ENCODE measurements around the gene LYL1.

DNA sequence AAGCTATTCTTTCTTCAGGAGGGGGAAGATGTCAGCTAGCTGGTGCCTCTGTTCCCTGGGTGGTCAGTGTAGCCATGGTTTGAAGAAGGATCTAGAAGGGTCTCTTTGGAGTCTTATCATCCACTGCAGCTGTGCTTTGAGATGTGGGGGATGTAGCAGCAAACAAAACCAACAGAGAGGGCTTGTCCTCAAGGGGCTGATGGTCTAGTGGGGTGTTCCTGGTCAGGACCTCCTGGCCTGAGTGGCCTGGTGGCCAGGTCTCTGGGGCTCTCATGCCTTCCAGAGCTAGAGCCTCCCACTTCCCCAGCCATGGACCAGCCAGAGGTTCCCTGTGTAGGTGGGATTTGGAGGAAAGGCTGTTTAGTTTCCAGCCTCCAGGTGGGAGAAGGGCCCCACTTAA lies 40.3 kb downstream of the LYL1 start:
- TF ChIP-seq, protein P1, sequence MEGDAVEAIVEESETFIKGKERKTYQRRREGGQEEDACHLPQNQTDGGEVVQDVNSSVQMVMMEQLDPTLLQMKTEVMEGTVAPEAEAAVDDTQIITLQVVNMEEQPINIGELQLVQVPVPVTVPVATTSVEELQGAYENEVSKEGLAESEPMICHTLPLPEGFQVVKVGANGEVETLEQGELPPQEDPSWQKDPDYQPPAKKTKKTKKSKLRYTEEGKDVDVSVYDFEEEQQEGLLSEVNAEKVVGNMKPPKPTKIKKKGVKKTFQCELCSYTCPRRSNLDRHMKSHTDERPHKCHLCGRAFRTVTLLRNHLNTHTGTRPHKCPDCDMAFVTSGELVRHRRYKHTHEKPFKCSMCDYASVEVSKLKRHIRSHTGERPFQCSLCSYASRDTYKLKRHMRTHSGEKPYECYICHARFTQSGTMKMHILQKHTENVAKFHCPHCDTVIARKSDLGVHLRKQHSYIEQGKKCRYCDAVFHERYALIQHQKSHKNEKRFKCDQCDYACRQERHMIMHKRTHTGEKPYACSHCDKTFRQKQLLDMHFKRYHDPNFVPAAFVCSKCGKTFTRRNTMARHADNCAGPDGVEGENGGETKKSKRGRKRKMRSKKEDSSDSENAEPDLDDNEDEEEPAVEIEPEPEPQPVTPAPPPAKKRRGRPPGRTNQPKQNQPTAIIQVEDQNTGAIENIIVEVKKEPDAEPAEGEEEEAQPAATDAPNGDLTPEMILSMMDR (IDR thresholded peaks at IDR 0.05), result no peak
- no peak for TF ChIP-seq POLR2AphosphoS5 (IDR thresholded peaks at IDR 0.05; ENCODE audit: low read depth, low read length)
- TF ChIP-seq, protein P2, sequence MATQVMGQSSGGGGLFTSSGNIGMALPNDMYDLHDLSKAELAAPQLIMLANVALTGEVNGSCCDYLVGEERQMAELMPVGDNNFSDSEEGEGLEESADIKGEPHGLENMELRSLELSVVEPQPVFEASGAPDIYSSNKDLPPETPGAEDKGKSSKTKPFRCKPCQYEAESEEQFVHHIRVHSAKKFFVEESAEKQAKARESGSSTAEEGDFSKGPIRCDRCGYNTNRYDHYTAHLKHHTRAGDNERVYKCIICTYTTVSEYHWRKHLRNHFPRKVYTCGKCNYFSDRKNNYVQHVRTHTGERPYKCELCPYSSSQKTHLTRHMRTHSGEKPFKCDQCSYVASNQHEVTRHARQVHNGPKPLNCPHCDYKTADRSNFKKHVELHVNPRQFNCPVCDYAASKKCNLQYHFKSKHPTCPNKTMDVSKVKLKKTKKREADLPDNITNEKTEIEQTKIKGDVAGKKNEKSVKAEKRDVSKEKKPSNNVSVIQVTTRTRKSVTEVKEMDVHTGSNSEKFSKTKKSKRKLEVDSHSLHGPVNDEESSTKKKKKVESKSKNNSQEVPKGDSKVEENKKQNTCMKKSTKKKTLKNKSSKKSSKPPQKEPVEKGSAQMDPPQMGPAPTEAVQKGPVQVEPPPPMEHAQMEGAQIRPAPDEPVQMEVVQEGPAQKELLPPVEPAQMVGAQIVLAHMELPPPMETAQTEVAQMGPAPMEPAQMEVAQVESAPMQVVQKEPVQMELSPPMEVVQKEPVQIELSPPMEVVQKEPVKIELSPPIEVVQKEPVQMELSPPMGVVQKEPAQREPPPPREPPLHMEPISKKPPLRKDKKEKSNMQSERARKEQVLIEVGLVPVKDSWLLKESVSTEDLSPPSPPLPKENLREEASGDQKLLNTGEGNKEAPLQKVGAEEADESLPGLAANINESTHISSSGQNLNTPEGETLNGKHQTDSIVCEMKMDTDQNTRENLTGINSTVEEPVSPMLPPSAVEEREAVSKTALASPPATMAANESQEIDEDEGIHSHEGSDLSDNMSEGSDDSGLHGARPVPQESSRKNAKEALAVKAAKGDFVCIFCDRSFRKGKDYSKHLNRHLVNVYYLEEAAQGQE (IDR thresholded peaks at IDR 0.05; ENCODE audit: insufficient read depth in 1 of 2, low read depth in 2 of 2, low read length in 1 of 2), result no peak
- TF ChIP-seq TCF7L2 (IDR thresholded peaks at IDR 0.05; ENCODE audit: low read depth, low read length), result no peak
